Trophoblast cell (in vitro differentiated cells and primary cell): ENCODE data around the gene FGG.

Source experiments
- DNase-seq, 2 donors: peaks; one replicate each; pipeline ENCODE4 v3.0.0-alpha.2; 2016
- H2AFZ ChIP-seq: 2 replicates; pipeline ENCODE4 v1.6.1; 2013; ENCODE audit warnings: low read length, moderate library complexity, mild to moderate bottlenecking; ENCODE audit not compliant: insufficient read depth, poor library complexity
- H2AK5ac ChIP-seq: 2 replicates; pipeline ENCODE4 v1.6.1; 2013; ENCODE audit warnings: mild to moderate bottlenecking, low read length
- H2BK120ac ChIP-seq: 2 replicates; pipeline ENCODE4 v1.6.1; 2013; ENCODE audit warnings: low read length, mild to moderate bottlenecking, moderate library complexity; ENCODE audit not compliant: insufficient read depth, poor library complexity
- H2BK12ac ChIP-seq: 2 replicates; pipeline ENCODE4 v1.6.1; 2013; ENCODE audit warnings: mild to moderate bottlenecking, low read length, moderate library complexity
- H2BK5ac ChIP-seq: 2 replicates; pipeline ENCODE4 v1.6.1; 2013; ENCODE audit warnings: low read length, low read depth, moderate library complexity, mild to moderate bottlenecking; ENCODE audit not compliant: poor library complexity
- H3K14ac ChIP-seq: 2 replicates; pipeline ENCODE4 v1.6.1; 2013; ENCODE audit warnings: mild to moderate bottlenecking, low read length
- H3K18ac ChIP-seq: 2 replicates; pipeline ENCODE4 v1.6.1; 2013; ENCODE audit warnings: mild to moderate bottlenecking, low read length
- H3K23ac ChIP-seq: 2 replicates; pipeline ENCODE4 v1.6.1; 2013; ENCODE audit warnings: low read length
- H3K27ac ChIP-seq: 2 replicates; pipeline ENCODE4 v1.5.1; 2013; ENCODE audit warnings: low read depth, mild to moderate bottlenecking, inconsistent platforms, low read length, moderate library complexity
- H3K27me3 ChIP-seq: 2 replicates; pipeline ENCODE4 v1.6.1; 2013; ENCODE audit warnings: inconsistent platforms, mild to moderate bottlenecking, low read length, moderate library complexity; ENCODE audit not compliant: insufficient read depth
- H3K36me3 ChIP-seq, 2 experiments: 1 replicate in 1 of 2; 2 replicates in 1 of 2; pipeline ENCODE4 v1.6.1; 2013; ENCODE audit warnings: low read length in 2 of 2, mild to moderate bottlenecking in 2 of 2, moderate library complexity in 1 of 2; ENCODE audit not compliant: insufficient read depth in 2 of 2, control insufficient read depth in 1 of 2
- H3K4ac ChIP-seq: 2 replicates; pipeline ENCODE4 v1.6.1; 2013; ENCODE audit warnings: low read depth, mild to moderate bottlenecking, low read length, moderate library complexity
- H3K4me1 ChIP-seq, 2 experiments: 1 replicate in 1 of 2; 2 replicates in 1 of 2; pipeline ENCODE4 v1.6.1; 2013; ENCODE audit warnings: low read length in 2 of 2, mild to moderate bottlenecking in 2 of 2, moderate library complexity in 1 of 2; ENCODE audit not compliant: insufficient read depth in 2 of 2, control insufficient read depth in 1 of 2
- H3K4me2 ChIP-seq: 2 replicates; pipeline ENCODE4 v1.6.1; 2013; ENCODE audit warnings: inconsistent platforms, mild to moderate bottlenecking, low read length, moderate library complexity
- H3K4me3 ChIP-seq: 2 replicates; pipeline ENCODE4 v1.5.1; 2013; ENCODE audit warnings: mild to moderate bottlenecking, low read depth, low read length, inconsistent platforms
- H3K79me1 ChIP-seq: one replicate; pipeline ENCODE4 v1.6.1; 2013; ENCODE audit warnings: low read length
- H3K79me2 ChIP-seq: 2 replicates; pipeline ENCODE4 v1.6.1; 2013; ENCODE audit warnings: low read length, mild to moderate bottlenecking; ENCODE audit not compliant: control insufficient read depth, insufficient read depth, poor library complexity
- H3K9ac ChIP-seq: 2 replicates; pipeline ENCODE4 v1.6.1; 2013; ENCODE audit warnings: mild to moderate bottlenecking, low read length
- H3K9me3 ChIP-seq: 2 replicates; pipeline ENCODE4 v1.6.1; 2013; ENCODE audit warnings: low read depth, mild to moderate bottlenecking, control low read depth, inconsistent platforms, low read length; ENCODE audit not compliant: insufficient read depth
- H4K12ac ChIP-seq: 2 replicates; pipeline ENCODE4 v1.6.1; 2013; ENCODE audit warnings: low read depth, mild to moderate bottlenecking, low read length, moderate library complexity
- H4K8ac ChIP-seq: 2 replicates; pipeline ENCODE4 v1.6.1; 2013; ENCODE audit warnings: low read depth, mild to moderate bottlenecking, low read length, moderate library complexity
- H4K91ac ChIP-seq: one replicate; pipeline ENCODE4 v1.6.1; 2013; ENCODE audit warnings: low read depth, mild to moderate bottlenecking, low read length, moderate library complexity
- WGBS: extraction: QIAGEN DNeasy Blood & Tissue Kit; methylation state at CpG from one replicate; pipeline ENCODE4 v1.1.7; 2013; ENCODE audit warnings: missing lambda C conversion rate; ENCODE audit not compliant: insufficient read length, insufficient coverage; ENCODE audit errors: extremely low coverage; 5-methylcytosine and 5-hydroxymethylcytosine counted together

FGG gene

GRCh38 chr4:154584259-154584658 is 28.2 kb downstream of the FGG start:
- Histone ChIP-seq H3K27ac (no peak overlapping the region), H4K8ac (no peak overlapping the region), H4K12ac (no peak overlapping the region), H3K4me3 (no peak overlapping the region), H3K9ac (no peak overlapping the region), H2BK5ac (no peak overlapping the region), H3K4ac (no peak overlapping the region), H3K14ac (no peak overlapping the region), H3K4me1 (no peaks in the 10 kb centered on the region), H3K79me1 (no peaks in the 10 kb centered on the region), H2AK5ac (no peak overlapping the region), H2BK120ac (no peak overlapping the region), H3K23ac (no peak overlapping the region), H2AFZ (no peak overlapping the region), H3K9me3 (no peaks in the 10 kb centered on the region), H3K27me3 (no peaks in the 10 kb centered on the region), H3K4me2 (no peak overlapping the region), H2BK12ac (no peak overlapping the region), H3K18ac (no peak overlapping the region), H3K79me2 (no peaks in the 10 kb centered on the region), H3K36me3 (no peaks in the 10 kb centered on the region), H4K91ac (no peak overlapping the region)
- WGBS: no CpG with 5 or more reads among the region's 5 CpGs
- no peak for DNase-seq

DNA sequence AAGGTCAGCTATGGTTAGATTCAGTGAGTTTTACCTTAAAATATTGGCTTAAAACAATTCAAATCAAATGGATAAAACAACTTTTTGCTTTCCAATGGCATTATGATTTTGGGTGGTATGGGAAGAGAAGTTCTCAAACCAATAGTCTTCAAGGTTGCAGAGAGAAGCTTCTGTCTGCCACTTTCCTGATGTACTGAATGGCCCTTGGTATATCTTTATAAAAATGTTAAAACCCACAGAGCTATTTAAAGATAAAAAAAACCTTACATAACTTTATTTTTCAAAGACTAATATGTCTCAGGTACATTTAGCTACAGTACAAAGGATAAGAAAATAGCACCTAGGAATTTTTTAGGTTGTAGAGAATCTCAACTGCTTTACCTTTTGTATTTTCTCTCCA is 28.8 kb downstream of the FGG start:
- no peak overlapping the region for H3K4ac ChIP-seq
- no peak overlapping the region for H4K12ac ChIP-seq
- H3K27me3 ChIP-seq: no peaks in the 10 kb centered on the region
- no peak overlapping the region for H3K9ac ChIP-seq
- no peak overlapping the region for H3K4me3 ChIP-seq
- no peak overlapping the region for H2BK12ac ChIP-seq
- H4K91ac ChIP-seq: no peak overlapping the region
- no peaks in the 10 kb centered on the region for H3K4me1 ChIP-seq
- no peak overlapping the region for H3K14ac ChIP-seq
- no peak overlapping the region for H3K27ac ChIP-seq
- DNase-seq: no peak
- H2BK5ac ChIP-seq: no peak overlapping the region
- no peak overlapping the region for H3K23ac ChIP-seq
- H3K36me3 ChIP-seq: no peaks in the 10 kb centered on the region
- no peak overlapping the region for H2AFZ ChIP-seq
- no peak overlapping the region for H4K8ac ChIP-seq
- H2BK120ac ChIP-seq: no peak overlapping the region
- no peak overlapping the region for H3K4me2 ChIP-seq
- no peaks in the 10 kb centered on the region for H3K79me2 ChIP-seq
- no peaks in the 10 kb centered on the region for H3K79me1 ChIP-seq
- H3K18ac ChIP-seq: no peak overlapping the region
- no peaks in the 10 kb centered on the region for H3K9me3 ChIP-seq
- no peak overlapping the region for H2AK5ac ChIP-seq

DNA sequence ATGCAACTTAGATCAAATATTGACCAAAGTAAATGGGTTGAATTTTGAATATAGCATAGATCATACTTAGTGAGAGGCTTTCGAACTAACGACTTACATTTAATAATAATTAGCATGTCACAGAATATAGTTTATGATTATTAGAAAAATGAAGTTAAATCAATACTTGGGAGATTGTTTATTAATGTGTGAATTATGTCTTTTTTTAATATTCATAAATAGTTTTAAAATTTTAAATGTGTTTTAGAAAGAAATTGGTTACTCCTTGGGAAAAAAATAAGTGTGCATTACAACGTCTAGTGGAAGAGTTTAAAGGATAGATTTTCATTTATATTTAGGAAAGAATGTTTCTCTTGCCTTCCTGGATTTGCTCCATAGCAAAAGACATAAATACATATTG is 29.2 kb downstream of the FGG start:
- no peak overlapping the region for H3K23ac ChIP-seq
- no peaks in the 10 kb centered on the region for H3K79me1 ChIP-seq
- no peak for DNase-seq
- no peak overlapping the region for H3K4ac ChIP-seq
- H3K4me2 ChIP-seq: no peak overlapping the region
- H2BK5ac ChIP-seq: no peak overlapping the region
- H3K14ac ChIP-seq: no peak overlapping the region
- no CpG with 5 or more reads among the region's 3 CpGs for WGBS
- H3K9ac ChIP-seq: no peak overlapping the region
- no peak overlapping the region for H3K27ac ChIP-seq
- no peaks in the 10 kb centered on the region for H3K36me3 ChIP-seq
- H3K4me1 ChIP-seq: no peaks in the 10 kb centered on the region
- H3K27me3 ChIP-seq: no peaks in the 10 kb centered on the region
- H3K4me3 ChIP-seq: no peak overlapping the region
- no peak overlapping the region for H2AK5ac ChIP-seq
- no peak overlapping the region for H2BK120ac ChIP-seq
- H4K91ac ChIP-seq: no peak overlapping the region
- no peak overlapping the region for H2AFZ ChIP-seq
- H4K12ac ChIP-seq: no peak overlapping the region
- no peak overlapping the region for H4K8ac ChIP-seq
- no peak overlapping the region for H2BK12ac ChIP-seq
- no peaks in the 10 kb centered on the region for H3K9me3 ChIP-seq
- H3K18ac ChIP-seq: no peak overlapping the region
- H3K79me2 ChIP-seq: no peaks in the 10 kb centered on the region

DNA sequence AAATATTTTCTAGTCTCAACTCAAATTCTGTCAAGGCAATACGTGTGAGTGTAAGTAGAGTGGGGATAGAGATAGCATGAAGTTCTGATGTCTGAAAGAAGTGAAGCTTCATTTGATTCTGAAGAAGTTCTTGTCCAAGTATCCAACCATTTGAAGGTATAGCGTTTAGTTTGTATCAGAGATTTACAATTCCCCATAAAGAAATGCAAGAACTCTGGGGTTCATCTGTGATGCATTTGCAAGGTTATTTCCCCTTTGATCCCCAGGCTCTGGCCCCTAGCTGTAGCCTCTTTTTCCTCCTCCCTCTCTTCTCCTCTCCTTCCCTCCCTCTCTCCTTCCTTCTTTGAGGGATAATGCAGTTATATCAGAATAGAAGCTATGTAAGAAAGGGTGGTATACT is 29.7 kb downstream of the FGG start:
- H4K8ac ChIP-seq: no peak overlapping the region
- H2BK12ac ChIP-seq: no peak overlapping the region
- H3K14ac ChIP-seq: no peak overlapping the region
- H3K79me1 ChIP-seq: no peaks in the 10 kb centered on the region
- no peak overlapping the region for H3K4me2 ChIP-seq
- no peaks in the 10 kb centered on the region for H3K9me3 ChIP-seq
- no peak overlapping the region for H3K4me3 ChIP-seq
- H3K79me2 ChIP-seq: no peaks in the 10 kb centered on the region
- H3K4me1 ChIP-seq: no peaks in the 10 kb centered on the region
- H3K9ac ChIP-seq: no peak overlapping the region
- H3K23ac ChIP-seq: no peak overlapping the region
- H4K91ac ChIP-seq: no peak overlapping the region
- no peak overlapping the region for H2AK5ac ChIP-seq
- no peak overlapping the region for H4K12ac ChIP-seq
- H3K18ac ChIP-seq: no peak overlapping the region
- H3K27me3 ChIP-seq: no peaks in the 10 kb centered on the region
- H2BK5ac ChIP-seq: no peak overlapping the region
- H3K4ac ChIP-seq: no peak overlapping the region
- DNase-seq: no peak
- no peak overlapping the region for H3K27ac ChIP-seq
- whole genome bisulfite sequencing: no CpG with 5 or more reads among the region's 2 CpGs
- H2BK120ac ChIP-seq: no peak overlapping the region
- H2AFZ ChIP-seq: no peak overlapping the region
- H3K36me3 ChIP-seq: no peaks in the 10 kb centered on the region

DNA sequence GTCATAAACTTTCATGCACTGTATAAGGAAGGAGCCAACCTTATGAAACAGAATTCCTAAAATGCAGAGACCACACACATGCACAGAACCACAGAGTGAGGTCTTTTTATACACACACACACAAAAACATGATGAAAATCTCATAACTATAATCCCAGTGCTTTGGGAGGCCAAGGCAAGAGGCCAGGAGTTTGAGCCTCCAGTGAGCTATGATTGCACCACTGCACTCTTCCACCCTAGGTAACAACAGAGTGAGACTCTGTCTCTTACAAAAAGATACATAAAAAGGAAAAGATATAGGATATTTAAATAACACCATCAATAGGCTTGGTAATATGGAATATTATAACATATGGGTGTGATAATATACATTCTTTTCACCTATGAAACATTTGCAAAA is 32.5 kb downstream of the FGG start:
- no peaks in the 10 kb centered on the region for H3K9me3 ChIP-seq
- no peak overlapping the region for H3K23ac ChIP-seq
- H3K18ac ChIP-seq: no peak overlapping the region
- no peak for DNase-seq
- H2BK5ac ChIP-seq: no peak overlapping the region
- H2BK12ac ChIP-seq: no peak overlapping the region
- H3K36me3 ChIP-seq: no peaks in the 10 kb centered on the region
- no peak overlapping the region for H2BK120ac ChIP-seq
- H3K9ac ChIP-seq: no peak overlapping the region
- no peaks in the 10 kb centered on the region for H3K27me3 ChIP-seq
- H3K79me2 ChIP-seq: no peaks in the 10 kb centered on the region
- no peak overlapping the region for H3K4me3 ChIP-seq
- no peak overlapping the region for H3K27ac ChIP-seq
- no peaks in the 10 kb centered on the region for H3K4me1 ChIP-seq
- H4K12ac ChIP-seq: no peak overlapping the region
- H3K14ac ChIP-seq: no peak overlapping the region
- H3K79me1 ChIP-seq: no peaks in the 10 kb centered on the region
- no peak overlapping the region for H3K4ac ChIP-seq
- no peak overlapping the region for H2AFZ ChIP-seq
- H4K91ac ChIP-seq: no peak overlapping the region
- H2AK5ac ChIP-seq: no peak overlapping the region
- H4K8ac ChIP-seq: no peak overlapping the region
- no peak overlapping the region for H3K4me2 ChIP-seq
